Liver (tissue), 9 donors: ENCODE results near the gene SHLD1. TPM values are rescaled to one million over a fixed set of nuclear protein-coding genes. Genes with fewer than 3 reads are reported as not detected.

Experiments used
- DNase-seq: peaks from one replicate; pipeline ENCODE4 v3.0.0-alpha.2; 2017; ENCODE audit warnings: low spot score
- H3K27ac ChIP-seq, 2 donors: one replicate each; pipeline ENCODE4 v1.7.0; 2013; ENCODE audit warnings: inconsistent platforms in 2 of 2, low read length in 2 of 2, control low read depth in 1 of 2, low read depth in 1 of 2, mild to moderate bottlenecking in 1 of 2
- H3K27me3 ChIP-seq, 4 donors: one replicate each; pipeline versions ENCODE4 v1.6.1 to v1.7.0; 2013; ENCODE audit warnings: low read length in 3 of 4, inconsistent platforms in 1 of 4, mild to moderate bottlenecking in 1 of 4, moderate library complexity in 1 of 4; ENCODE audit not compliant: control insufficient read depth in 4 of 4, insufficient read depth in 4 of 4
- H3K36me3 ChIP-seq, 4 donors: one replicate each; pipeline versions ENCODE4 v1.6.1 to v1.7.0; 2013; ENCODE audit warnings: low read length in 3 of 4, mild to moderate bottlenecking in 3 of 4, low read depth in 1 of 4, moderate library complexity in 1 of 4; ENCODE audit not compliant: control insufficient read depth in 4 of 4, insufficient read depth in 3 of 4
- H3K4me1 ChIP-seq, 4 donors: one replicate each; pipeline versions ENCODE4 v1.6.1 to v1.7.0; 2013; ENCODE audit warnings: low read length in 3 of 4, mild to moderate bottlenecking in 3 of 4, moderate library complexity in 1 of 4; ENCODE audit not compliant: control insufficient read depth in 4 of 4, insufficient read depth in 4 of 4
- H3K4me3 ChIP-seq, 3 donors: one replicate each; pipeline versions ENCODE4 v1.6.1 to v1.7.0; 2013; ENCODE audit warnings: low read length in 3 of 3, control low read depth in 1 of 3, low read depth in 1 of 3, mild to moderate bottlenecking in 1 of 3
- H3K9ac ChIP-seq, 2 donors: one replicate each; pipeline ENCODE4 v1.7.0; 2013; ENCODE audit warnings: low read length in 2 of 2, mild to moderate bottlenecking in 2 of 2, moderate library complexity in 2 of 2, control low read depth in 1 of 2, low read depth in 1 of 2
- H3K9me3 ChIP-seq, 4 donors: one replicate each; pipeline versions ENCODE4 v1.6.1 to v1.7.0; 2013; ENCODE audit warnings: low read length in 3 of 4; ENCODE audit not compliant: control insufficient read depth in 4 of 4
- ATF3 ChIP-seq: IDR thresholded peaks from 2 replicates; pipeline ENCODE4 v1.6.1; 2016; ENCODE audit warnings: antibody characterized with exemption
- CTCF ChIP-seq: fragments of 150-350 bp; IDR thresholded peaks from 2 replicates; pipeline ENCODE4 v1.5.1; 2017; ENCODE audit warnings: improper control_type of control experiment, low read depth, low read length; ENCODE audit not compliant: missing input control
- EGR1 ChIP-seq, 2 donors: IDR thresholded peaks; 2 replicates each; pipeline ENCODE4 v1.6.1; 2016 to 2018; ENCODE audit warnings: antibody characterized with exemption in 2 of 2, low read depth in 2 of 2
- FOXA1 ChIP-seq: IDR thresholded peaks from 2 replicates; pipeline ENCODE4 v1.6.1; 2016; ENCODE audit warnings: antibody characterized with exemption
- FOXA2 ChIP-seq: IDR thresholded peaks from 2 replicates; pipeline ENCODE4 v1.6.1; 2016; ENCODE audit warnings: antibody characterized with exemption
- GABPA ChIP-seq, 2 donors: IDR thresholded peaks in 1 of 2; conservative IDR thresholded peaks in 1 of 2; 2 replicates each; pipeline ENCODE4 v1.6.1; 2016; ENCODE audit warnings: antibody characterized with exemption in 2 of 2, mild to moderate bottlenecking in 1 of 2, moderate library complexity in 1 of 2
- HNF4A ChIP-seq, 2 donors: conservative IDR thresholded peaks; 2 replicates each; pipeline ENCODE4 v1.6.1; 2016; ENCODE audit warnings: antibody characterized with exemption in 2 of 2, mild to moderate bottlenecking in 2 of 2
- HNF4G ChIP-seq: IDR thresholded peaks from 2 replicates; pipeline ENCODE4 v1.6.1; 2016; ENCODE audit warnings: antibody characterized with exemption
- JUND ChIP-seq, 2 donors: IDR thresholded peaks; 2 replicates each; pipeline ENCODE4 v1.6.1; 2016; ENCODE audit warnings: antibody characterized with exemption in 2 of 2
- MAX ChIP-seq: IDR thresholded peaks from 2 replicates; pipeline ENCODE4 v1.6.1; 2016; ENCODE audit warnings: antibody characterized with exemption
- NR2F2 ChIP-seq: IDR thresholded peaks from 2 replicates; pipeline ENCODE4 v1.6.1; 2016; ENCODE audit warnings: antibody characterized with exemption
- RAD21 ChIP-seq, 2 donors: IDR thresholded peaks; 2 replicates each; pipeline ENCODE4 v1.6.1; 2016; ENCODE audit warnings: antibody characterized with exemption in 2 of 2, mild to moderate bottlenecking in 2 of 2
- REST ChIP-seq: IDR thresholded peaks from 2 replicates; pipeline ENCODE4 v1.6.1; 2016; ENCODE audit warnings: antibody characterized with exemption, mild to moderate bottlenecking
- RXRA ChIP-seq, 2 donors: IDR thresholded peaks; 2 replicates each; pipeline ENCODE4 v1.6.1; 2017 to 2018; ENCODE audit warnings: antibody characterized with exemption in 2 of 2, mild to moderate bottlenecking in 1 of 2
- SP1 ChIP-seq: IDR thresholded peaks from 2 replicates; pipeline ENCODE4 v1.6.1; 2018; ENCODE audit warnings: antibody characterized with exemption, mild to moderate bottlenecking
- TAF1 ChIP-seq: conservative IDR thresholded peaks from 2 replicates; pipeline ENCODE4 v1.6.1; 2016; ENCODE audit warnings: antibody characterized with exemption, mild to moderate bottlenecking
- YY1 ChIP-seq: IDR thresholded peaks from 2 replicates; pipeline ENCODE4 v1.6.1; 2016; ENCODE audit warnings: antibody characterized with exemption, mild to moderate bottlenecking
- ZBTB33 ChIP-seq: IDR thresholded peaks from 2 replicates; pipeline ENCODE4 v1.6.1; 2016; ENCODE audit warnings: antibody characterized with exemption
- WGBS: extraction: QIAGEN DNeasy Blood & Tissue Kit; methylation state at CpG from one replicate; pipeline ENCODE4 v1.1.7; 2013; 5-methylcytosine and 5-hydroxymethylcytosine counted together
- polyA plus RNA-seq, 2 donors: library from polyadenylated mRNA; stranded (reverse) in 1 of 2; unstranded in 1 of 2; fragments of 200-250 nt in 1 of 2; fragments of >200 nt in 1 of 2; fragmentation: Nextera tagmentation in 1 of 2; extraction: Ambion mirVana in 1 of 2; gene quantifications; one replicate each; pipeline versions ENCODE4 v1.2.1 to v1.2.3, GENCODE V29; 2013 to 2015
- total RNA-seq, 2 donors: library from RNA; depleted of rRNA; stranded (reverse); fragments of >200 nt; gene quantifications; one replicate each; pipeline ENCODE4 v1.2.3, GENCODE V29; 2014
- donor health status: healthy.
- donor health status: healthy.
- donor health status: healthy.
- donor health status: healthy.
- donor health status: healthy.

SHLD1 gene
- total and polyA plus RNA-seq, 4 donors: 0.92 to 5.0 (median 2.0) TPM

- WGBS: 90% methylated on average over 8 of the region's 8 CpGs
- Histone ChIP-seq H3K27me3 (no peaks in the 10 kb centered on the region), H3K4me1 (peaks cover 3 to 8% (median 5%) of the 10 kb centered on the region in 4 donors), H3K9ac (no peak overlapping the region), H3K36me3 (no peaks in the 10 kb centered on the region), H3K9me3 (no peaks in the 10 kb centered on the region), H3K4me3 (no peak overlapping the region), H3K27ac (no peak overlapping the region)
- TF ChIP-seq FOXA1: no peak
- TF ChIP-seq FOXA2: no peak
- no peak for TF ChIP-seq SP1
- no peak for TF ChIP-seq YY1
- TF ChIP-seq CTCF: no peak
- TF ChIP-seq ATF3: no peak
- TF ChIP-seq MAX: no peak
- no peak for TF ChIP-seq EGR1 (IDR thresholded peaks at IDR 0.05; ENCODE audit: low read depth in 2 of 2)
- no peak for TF ChIP-seq JUND (IDR thresholded peaks at IDR 0.05)
- TF ChIP-seq HNF4G: no peak
- no peak for TF ChIP-seq NR2F2
- TF ChIP-seq RAD21 (IDR thresholded peaks at IDR 0.05): no peak
- no peak for TF ChIP-seq HNF4A (conservative IDR thresholded peaks at IDR 0.05)
- TF ChIP-seq GABPA (IDR thresholded peaks at IDR 0.05 in 1 of 2, conservative IDR thresholded peaks at IDR 0.05 in 1 of 2): no peak
- no peak for TF ChIP-seq ZBTB33
- TF ChIP-seq RXRA (IDR thresholded peaks at IDR 0.05): no peak
- TF ChIP-seq TAF1: no peak
- TF ChIP-seq REST: no peak
- peak; percentile 79 for DNase-seq
Measured at GRCh38 chr20:5784735-5785134, 34.5 kb downstream of the SHLD1 start.
